HepG2 (cell line): ENCODE data around the gene CERT1. TPM values are rescaled to one million over a fixed set of nuclear protein-coding genes. Genes with fewer than 3 reads are reported as not detected.
A peak's percentile ranks its signal among the peaks of the same experiment; 100 is the strongest.

Experiments
- ARID5B ChIP-seq: IDR thresholded peaks from 2 replicates; pipeline ENCODE4 v1.4.0; 2020; ENCODE audit warnings: mild to moderate bottlenecking, missing genetic modification reagents
- CBX1 ChIP-seq: IDR thresholded peaks from one replicate; pipeline ENCODE4 v1.6.1; 2016; ENCODE audit warnings: antibody characterized with exemption, low read depth
- CEBPB ChIP-seq: IDR thresholded peaks from 2 replicates; pipeline ENCODE4 v1.6.1; 2011; ENCODE audit warnings: low read depth, low read length, improper control_type of control experiment, borderline replicate concordance
- CHD4 ChIP-seq: fragments of 200-600 bp; sonication (generic); IDR thresholded peaks from 2 replicates; pipeline ENCODE4 v1.7.0; 2017; ENCODE audit warnings: mild to moderate bottlenecking, low read length, borderline replicate concordance
- CREBL2 ChIP-seq: sonication (generic); formaldehyde crosslinking; IDR thresholded peaks from 2 replicates; pipeline ENCODE4 v1.8.1; 2023; ENCODE audit warnings: missing genetic modification reagents, mild to moderate bottlenecking, borderline replicate concordance
- MAFG ChIP-seq: sonication (generic); formaldehyde crosslinking; IDR thresholded peaks from 2 replicates; pipeline ENCODE4 v1.5.1; 2020; ENCODE audit warnings: mild to moderate bottlenecking, missing genetic modification reagents
- MAZ ChIP-seq, 2 experiments: sonication (generic) in 1 of 2; formaldehyde crosslinking in 1 of 2; IDR thresholded peaks; 2 replicates each; pipeline versions ENCODE4 v1.5.0 to v1.6.1; 2012 to 2020; ENCODE audit warnings: low read depth in 2 of 2, mild to moderate bottlenecking in 2 of 2, borderline replicate concordance in 1 of 2, improper control_type of control experiment in 1 of 2, low read length in 1 of 2, missing genetic modification reagents in 1 of 2, moderate library complexity in 1 of 2
- PITX1 ChIP-seq: sonication (generic); formaldehyde crosslinking; IDR thresholded peaks from 2 replicates; pipeline ENCODE4 v1.5.1; 2020; ENCODE audit warnings: mild to moderate bottlenecking, missing genetic modification reagents
- POGK ChIP-seq: sonication (generic); formaldehyde crosslinking; conservative IDR thresholded peaks from 2 replicates; pipeline ENCODE4 v1.8.0; 2022; ENCODE audit warnings: mild to moderate bottlenecking, moderate library complexity, missing genetic modification reagents
- ZMAT5 ChIP-seq: sonication (generic); formaldehyde crosslinking; IDR thresholded peaks from 2 replicates; pipeline ENCODE4 v1.5.0; 2020; ENCODE audit warnings: mild to moderate bottlenecking, low read depth, missing genetic modification reagents, borderline replicate concordance
- ZNF17 ChIP-seq: sonication (generic); formaldehyde crosslinking; IDR thresholded peaks from 2 replicates; pipeline ENCODE4 v1.5.0; 2020; ENCODE audit warnings: mild to moderate bottlenecking, missing genetic modification reagents
- ZNF577 ChIP-seq: sonication (generic); formaldehyde crosslinking; IDR thresholded peaks from 2 replicates; pipeline ENCODE4 v1.4.0; 2020; ENCODE audit warnings: mild to moderate bottlenecking, low read depth, missing genetic modification reagents, borderline replicate concordance
- ZNF607 ChIP-seq: sonication (generic); formaldehyde crosslinking; IDR thresholded peaks from 2 replicates; pipeline ENCODE4 v1.5.1; 2020; ENCODE audit warnings: missing genetic modification reagents, mild to moderate bottlenecking, borderline replicate concordance
- ZNF678 ChIP-seq: sonication (generic); formaldehyde crosslinking; IDR thresholded peaks from 2 replicates; pipeline ENCODE4 v1.4.0; 2020; ENCODE audit warnings: mild to moderate bottlenecking, missing genetic modification reagents
- ZNF737 ChIP-seq: sonication (generic); formaldehyde crosslinking; IDR thresholded peaks from 2 replicates; pipeline ENCODE4 v1.5.0; 2020; ENCODE audit warnings: missing genetic modification reagents, mild to moderate bottlenecking, borderline replicate concordance
- ZSCAN25 ChIP-seq: sonication (generic); formaldehyde crosslinking; IDR thresholded peaks from 2 replicates; pipeline ENCODE4 v1.8.0; 2022; ENCODE audit warnings: mild to moderate bottlenecking, missing genetic modification reagents
- polyA plus RNA-seq, 8 experiments: library from polyadenylated mRNA; depleted of rRNA in 3 of 8; stranded (reverse) in 7 of 8; unstranded in 1 of 8; fragments of >200 nt; fragmentation: Illumina TruSeq in 4 of 8; extraction: Trizol in 4 of 8; gene quantifications; 2 replicates each; pipeline versions ENCODE4 v1.2.1 to v1.2.3, GENCODE V29; 2011 to 2016; ENCODE audit warnings: low read depth in 4 of 8, missing spikeins in 1 of 8, mixed read lengths in 1 of 8; ENCODE audit not compliant: insufficient read depth in 1 of 8
- total RNA-seq, 5 experiments: library from RNA; depleted of rRNA; stranded (reverse); fragments of >200 nt; fragmentation: Illumina TruSeq; extraction: Trizol; gene quantifications; 2 replicates each; pipeline ENCODE4 v1.2.3, GENCODE V29; 2016; ENCODE audit warnings: low read depth in 1 of 5

Gene CERT1
- total and polyA plus RNA-seq, 2 of the 13 experiments (the other 11 are each of a cell fraction or from before 2014, with no cell fraction given): 8.2 to 12.7 TPM

GRCh38 chr5:75373862-75374261, 137.6 kb downstream of the CERT1 start (continued):
- TF ChIP-seq ZMAT5 (CRISPR knock-in tag) (no peak), CREBL2 (no peak), ARID5B (peak; percentile 23; the same call in 1 of the 2 replicates), POGK (CRISPR knock-in tag) (no peak), ZSCAN25 (CRISPR knock-in tag) (no peak), MAFG (CRISPR knock-in tag) (no peak), PITX1 (CRISPR knock-in tag) (no peak), MAZ (IDR thresholded peaks at IDR 0.05; ENCODE audit: borderline replicate concordance, low read depth, low read length) (no peak), MAZ (CRISPR knock-in tag; IDR thresholded peaks at IDR 0.05; ENCODE audit: low read depth) (no peak), ZNF607 (CRISPR knock-in tag) (no peak), CHD4 (no peak), ZNF577 (CRISPR knock-in tag) (no peak), ZNF737 (CRISPR knock-in tag) (no peak), ZNF17 (CRISPR knock-in tag) (no peak), CEBPB (peak; percentile 65; the same call in 1 of the 2 replicates), ZNF678 (CRISPR knock-in tag) (no peak), CBX1 (no peak)
- TF ChIP-seq, all 625 proteins: peak for 14
